Measurements from ENCODE around the gene CDKL2. TPM values are rescaled to one million over a fixed set of nuclear protein-coding genes. Genes with fewer than 3 reads are reported as not detected.

The CDKL2 gene
- total RNA-seq, 4 donors from 2014 or later = 14.1 to 27.0 (median 17.6) TPM

DNA sequence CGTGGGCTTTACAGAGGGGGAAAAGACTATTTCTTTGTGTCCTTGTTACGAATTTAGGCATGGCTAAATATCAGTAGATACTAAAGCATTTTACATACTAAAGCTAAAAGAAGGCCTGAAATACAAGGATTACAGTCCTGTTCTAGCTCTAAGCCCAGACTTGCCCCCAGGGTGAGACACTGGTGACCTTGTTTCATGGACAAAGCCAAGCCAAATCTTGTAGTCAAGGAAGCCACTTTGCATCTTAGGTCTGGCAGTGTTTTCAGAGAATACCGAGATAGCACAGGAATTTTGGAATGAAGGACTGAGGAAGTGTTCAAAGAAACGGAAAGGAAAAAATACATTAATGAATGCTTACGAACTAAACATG, 43.6 kb upstream of the CDKL2 start:
- H3K9me3 ChIP-seq = no peaks in the 10 kb centered on the region
- intact Hi-C loops (cut with DNase I) = loop anchor here (5.0 kb wide), 1 partner anchor 48 kb away; the partner anchor contains the start of gene USO1
- no peaks in the 10 kb centered on the region for H3K27me3 ChIP-seq
- TF ChIP-seq, protein P1, sequence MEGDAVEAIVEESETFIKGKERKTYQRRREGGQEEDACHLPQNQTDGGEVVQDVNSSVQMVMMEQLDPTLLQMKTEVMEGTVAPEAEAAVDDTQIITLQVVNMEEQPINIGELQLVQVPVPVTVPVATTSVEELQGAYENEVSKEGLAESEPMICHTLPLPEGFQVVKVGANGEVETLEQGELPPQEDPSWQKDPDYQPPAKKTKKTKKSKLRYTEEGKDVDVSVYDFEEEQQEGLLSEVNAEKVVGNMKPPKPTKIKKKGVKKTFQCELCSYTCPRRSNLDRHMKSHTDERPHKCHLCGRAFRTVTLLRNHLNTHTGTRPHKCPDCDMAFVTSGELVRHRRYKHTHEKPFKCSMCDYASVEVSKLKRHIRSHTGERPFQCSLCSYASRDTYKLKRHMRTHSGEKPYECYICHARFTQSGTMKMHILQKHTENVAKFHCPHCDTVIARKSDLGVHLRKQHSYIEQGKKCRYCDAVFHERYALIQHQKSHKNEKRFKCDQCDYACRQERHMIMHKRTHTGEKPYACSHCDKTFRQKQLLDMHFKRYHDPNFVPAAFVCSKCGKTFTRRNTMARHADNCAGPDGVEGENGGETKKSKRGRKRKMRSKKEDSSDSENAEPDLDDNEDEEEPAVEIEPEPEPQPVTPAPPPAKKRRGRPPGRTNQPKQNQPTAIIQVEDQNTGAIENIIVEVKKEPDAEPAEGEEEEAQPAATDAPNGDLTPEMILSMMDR (IDR thresholded peaks at IDR 0.05) = no peak
- TF ChIP-seq POLR2A (IDR thresholded peaks at IDR 0.05) = no peak
- peak overlapping the region in 2 of 3 donors; percentile 15 to 89 for H3K4me3 ChIP-seq (replicated peaks in 1 of 3)
- H3K27ac ChIP-seq = peak overlapping the region; percentile 92 to 96 (median 94)
- DNase-seq = no peak
- peaks cover 14 to 21% of the 10 kb centered on the region in 2 donors for H3K4me1 ChIP-seq
- 46 to 50% methylated on average over 5 of the region's 5 CpGs for WGBS, 2 donors
- H3K36me3 ChIP-seq = no peaks in the 10 kb centered on the region

DNA sequence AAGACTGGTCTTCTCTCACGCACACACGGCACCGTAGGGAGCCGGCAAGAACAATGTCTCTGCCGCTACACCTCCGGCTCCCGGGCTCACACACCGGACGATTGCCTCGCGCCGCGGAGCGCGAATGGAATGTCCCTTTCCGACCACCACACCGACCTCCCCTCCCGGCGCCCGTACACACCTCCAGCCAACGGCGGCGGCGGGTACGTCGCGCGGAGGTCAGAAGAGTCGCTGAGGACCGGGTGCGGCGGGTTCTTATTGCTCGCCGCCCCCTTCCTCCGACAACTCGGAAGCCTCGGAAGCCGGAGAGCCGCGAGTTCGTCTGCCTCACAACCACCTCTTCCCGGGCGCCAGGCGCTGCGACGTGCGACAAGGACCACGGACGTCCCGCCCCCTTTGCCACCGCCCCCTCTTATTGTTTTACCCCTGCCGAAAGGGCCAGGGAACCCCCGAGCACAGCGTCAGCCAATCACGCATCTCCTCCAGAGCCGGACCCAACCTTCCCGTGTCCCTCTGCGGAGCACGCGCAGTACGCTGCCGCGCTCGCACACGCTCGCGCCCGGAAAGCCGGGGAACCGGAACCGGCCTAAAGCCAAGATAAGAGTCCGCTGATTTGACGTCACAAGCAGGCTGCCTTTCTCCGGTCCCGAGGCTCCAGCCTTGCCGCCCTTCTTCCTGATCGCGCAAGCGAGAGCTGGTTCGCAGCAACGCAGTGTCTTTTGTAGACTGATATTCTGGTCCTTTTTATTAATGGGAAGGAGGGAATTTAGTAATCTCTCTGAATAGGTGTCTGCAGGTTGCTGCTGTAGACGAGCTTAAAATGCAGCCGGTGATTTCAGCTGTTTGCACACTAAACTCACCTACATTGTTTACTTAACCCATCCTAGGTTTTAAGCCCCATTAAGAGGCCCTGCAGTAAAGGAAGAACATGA, 43.0 kb upstream of the CDKL2 start, which contains the start of gene G3BP2:
G3BP2 (minus strand) TSS at position 385 of the 932 bp plus-strand sequence. CDS start 11,386 bp downstream, outside the sequence.
- H3K36me3 ChIP-seq = no peaks in the 10 kb centered on the region
- DNase-seq = peak; percentile 99
- no peaks in the 10 kb centered on the region for H3K27me3 ChIP-seq
- peak within 1 kb of the TSS; percentile 87 to 89 (median 88) for H3K4me3 ChIP-seq (replicated peaks in 1 of 3)
- intact Hi-C loops (cut with DNase I) = loop anchor here (5.0 kb wide), 1 partner anchor 49 kb away; the partner anchor contains the start of gene USO1
- peak; percentile 54 to 98 for TF ChIP-seq POLR2A (IDR thresholded peaks at IDR 0.05)
- TF ChIP-seq, protein P1 (IDR thresholded peaks at IDR 0.05) = no peak
- 0% methylated on average over 38 to 42 of the region's 83 CpGs for WGBS, 2 donors
- H3K4me1 ChIP-seq = peaks cover 14 to 26% of the 10 kb centered on the region in 2 donors
- peak within 1 kb of the TSS; percentile 92 to 96 (median 95) for H3K27ac ChIP-seq
- H3K9me3 ChIP-seq = no peaks in the 10 kb centered on the region

DNA sequence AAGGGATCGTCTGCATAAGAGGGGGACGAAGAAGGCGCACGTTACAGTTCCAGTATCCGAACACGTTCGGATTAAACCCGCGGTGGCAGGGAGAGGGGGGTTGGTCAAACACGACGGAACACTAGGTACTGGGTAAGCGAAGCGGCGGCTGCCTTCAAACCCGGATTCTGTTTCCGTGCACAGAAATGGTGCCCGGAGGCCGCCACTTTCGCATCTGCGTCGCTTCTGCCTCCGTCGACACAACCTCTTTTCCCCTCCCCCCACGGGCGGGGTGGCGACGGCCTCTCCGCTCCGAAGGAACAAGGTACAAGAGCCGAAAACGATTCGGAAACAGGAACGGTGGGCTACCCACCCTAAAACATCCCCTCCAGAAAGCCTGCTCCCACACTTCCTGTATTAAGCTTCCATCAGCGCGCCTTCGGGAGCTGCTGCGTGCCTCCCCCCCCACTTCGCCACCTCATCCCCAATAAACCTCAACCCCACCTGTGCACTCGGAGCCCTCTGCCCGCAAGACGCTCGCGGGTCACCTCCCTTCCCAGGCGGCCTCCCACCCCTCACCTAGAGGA, 42.2 kb upstream of the CDKL2 start:
- peak overlapping the region; percentile 89 to 96 (median 95) for H3K27ac ChIP-seq
- WGBS, 2 donors = 0% methylated on average over 41 to 43 of the region's 44 CpGs
- H3K36me3 ChIP-seq = no peaks in the 10 kb centered on the region
- H3K4me1 ChIP-seq = peaks cover 19 to 26% of the 10 kb centered on the region in 2 donors
- H3K27me3 ChIP-seq = no peaks in the 10 kb centered on the region
- H3K4me3 ChIP-seq (replicated peaks in 1 of 3) = peak overlapping the region; percentile 87 to 89 (median 88)
- DNase-seq = peak; percentile 66 to 70
- intact Hi-C loops (cut with DNase I) = loop anchor here (5.0 kb wide), 1 partner anchor 50 kb away; the partner anchor contains the start of gene USO1
- H3K9me3 ChIP-seq = no peaks in the 10 kb centered on the region
- TF ChIP-seq POLR2A (IDR thresholded peaks at IDR 0.05) = no peak
- TF ChIP-seq, protein P1 (IDR thresholded peaks at IDR 0.05) = no peak

DNA sequence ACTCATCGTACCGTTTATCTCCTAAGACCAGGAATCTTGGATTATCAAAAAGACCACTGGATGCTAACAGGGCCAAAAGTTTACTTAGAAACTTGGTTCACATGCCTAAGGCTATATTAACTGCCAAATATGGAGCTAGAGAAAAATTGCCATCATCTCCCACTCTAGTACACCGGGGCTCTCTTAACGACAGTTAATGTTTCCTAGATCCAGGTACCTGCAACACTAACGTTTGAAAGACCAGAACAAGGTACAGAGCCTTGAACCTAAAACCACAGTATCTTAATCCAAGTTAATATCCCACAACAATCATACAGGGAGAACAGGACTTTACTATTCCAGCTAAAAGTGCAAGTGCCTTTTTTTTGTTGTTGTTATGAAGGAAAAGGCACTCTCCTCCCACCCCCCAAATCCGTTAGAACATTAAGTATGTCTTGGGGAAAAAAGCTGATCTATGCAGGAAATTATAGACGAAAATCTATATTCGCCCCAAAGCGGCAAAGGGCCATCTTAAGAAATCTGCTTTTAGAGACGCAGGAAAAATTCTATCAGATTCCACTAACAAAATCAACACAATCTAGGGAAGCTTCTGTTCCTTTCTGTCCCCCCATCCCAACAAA, 41.6 kb upstream of the CDKL2 start:
- Histone ChIP-seq H3K9me3 (no peaks in the 10 kb centered on the region), H3K4me3 (replicated peaks in 1 of 3) (peak overlapping the region; percentile 87 to 89 (median 88)), H3K27me3 (no peaks in the 10 kb centered on the region), H3K36me3 (no peaks in the 10 kb centered on the region), H3K27ac (peak overlapping the region; percentile 89 to 96 (median 95)), H3K4me1 (peaks cover 19 to 26% of the 10 kb centered on the region in 2 donors)
- 12% methylated on average over 10 of the region's 10 CpGs for WGBS, 2 donors
- intact Hi-C loops (cut with DNase I) = loop anchor here (5.0 kb wide), 1 partner anchor 50 kb away; the partner anchor contains the start of gene USO1
- TF ChIP-seq, protein P1 (IDR thresholded peaks at IDR 0.05) = no peak
- TF ChIP-seq POLR2A (IDR thresholded peaks at IDR 0.05) = no peak
- no peak for DNase-seq

Measured in thyroid gland (tissue), 4 donors.